Caki2 (cell line): ENCODE results near the gene NRARP. TPM values are rescaled to one million over a fixed set of nuclear protein-coding genes. Genes with fewer than 3 reads are reported as not detected.

ENCODE experiments used
- DNase-seq: peaks from one replicate; pipeline ENCODE4 v3.0.0-alpha.2; 2015; ENCODE audit warnings: low read depth
- in situ Hi-C: cut with HindIII; loops from 2 replicates; pipeline ENCODE4 v1.10.0; 2016; ENCODE audit warnings: low sequenced_read_pairs, low pct_unique_long_range_greater_than_20kb, mixed read lengths
- total RNA-seq: library from RNA; depleted of rRNA; stranded (reverse); fragments of >200 nt; shearing (Covaris generic); gene quantifications from 2 replicates; pipeline ENCODE4 v1.2.3, GENCODE V29; 2014; ENCODE audit warnings: low replicate concordance; rRNA removed

NRARP gene
- total RNA-seq, 1 experiment from 2014 or later = 2.0 TPM

GRCh38 chr9:137253717-137254623, 48.1 kb downstream of the NRARP start:
- in situ Hi-C loops = no loop called here
- no peak for DNase-seq

GRCh38 chr9:137252555-137253506, 49.2 kb downstream of the NRARP start:
- DNase-seq = no peak
- in situ Hi-C loops = no loop called here

- in situ Hi-C loops = no loop called here
- no peak for DNase-seq
Observed at GRCh38 chr9:137251490-137252268, 50.4 kb downstream of the NRARP start.

- no peak for DNase-seq
- in situ Hi-C loops = no loop called here
Observed at GRCh38 chr9:137251194-137251461, 50.9 kb downstream of the NRARP start, which contains the start of gene STPG3. Gene STPG3, plus strand, starts transcription at chr9:137251286. Its CDS starts 1 bp downstream, at chr9:137251287.

GRCh38 chr9:137250329-137251193, 51.5 kb downstream of the NRARP start:
- no peak for DNase-seq

More at GRCh38 chr9:137250329-137251193, 51.5 kb downstream of the NRARP start:
- in situ Hi-C loops = no loop called here

Other genes with a start within 250 kb of the NRARP start
- gene ENTPD2, start 248.2 kb downstream of the NRARP start, total RNA-seq = not detected in 2 replicates
- gene SAPCD2, start 231.7 kb downstream of the NRARP start, total RNA-seq = 51.2 and 55.0 TPM in 2 replicates
- 2.1 and 2.3 TPM in 2 replicates for gene UAP1L1, start 224.8 kb downstream of the NRARP start, total RNA-seq
- gene MAN1B1, start 215.3 kb downstream of the NRARP start, total RNA-seq = 52.2 and 79.4 TPM in 2 replicates
- 118 and 163 TPM in 2 replicates for gene DPP7, start 187.5 kb downstream of the NRARP start, total RNA-seq
- gene GRIN1, start 163.1 kb downstream of the NRARP start, total RNA-seq = not detected in 2 replicates
- gene LRRC26, start 132.2 kb downstream of the NRARP start, total RNA-seq = 1.8 and 3.0 TPM in 2 replicates
- not detected in 2 replicates for gene TMEM210, start 130.2 kb downstream of the NRARP start, total RNA-seq
- gene ANAPC2, start 113.7 kb downstream of the NRARP start, total RNA-seq = 38.2 and 94.6 TPM in 2 replicates
- 163 and 166 TPM in 2 replicates for gene SSNA1, start 113.6 kb downstream of the NRARP start, total RNA-seq
- gene TPRN, start 101.5 kb downstream of the NRARP start, total RNA-seq = 13.9 and 15.2 TPM in 2 replicates
- 57.6 and 83.9 TPM in 2 replicates for gene TMEM203, start 96.6 kb downstream of the NRARP start, total RNA-seq
- 8.1 and 8.3 TPM in 2 replicates for gene NDOR1, start 96.6 kb downstream of the NRARP start, total RNA-seq
- gene RNF208, start 80.0 kb downstream of the NRARP start, total RNA-seq = not detected in 2 replicates
- gene CYSRT1, start 77.1 kb downstream of the NRARP start, total RNA-seq = 0.61 and 12.7 TPM in 2 replicates
- not detected in 2 replicates for gene RNF224, start 74.8 kb downstream of the NRARP start, total RNA-seq
- not detected in 2 replicates for gene SLC34A3, start 71.4 kb downstream of the NRARP start, total RNA-seq
- gene TUBB4B, start 61.0 kb downstream of the NRARP start, total RNA-seq = 909 and 1,000 TPM in 2 replicates
- gene STPG3, start 51.0 kb downstream of the NRARP start, total RNA-seq = not detected in 2 replicates
- gene NELFB, start 46.9 kb downstream of the NRARP start, total RNA-seq = 84.1 and 92.6 TPM in 2 replicates
- gene TOR4A, start 24.5 kb downstream of the NRARP start, total RNA-seq = 35.1 and 51.9 TPM in 2 replicates
- gene EXD3, start 120.9 kb upstream of the NRARP start, total RNA-seq = 0.84 and 5.3 TPM in 2 replicates
- gene NOXA1, start 121.1 kb upstream of the NRARP start, total RNA-seq = 5.1 and 5.5 TPM in 2 replicates
- not detected in 2 replicates for gene ENTPD8, start 139.1 kb upstream of the NRARP start, total RNA-seq
- 33.8 and 41.5 TPM in 2 replicates for gene NSMF, start 157.1 kb upstream of the NRARP start, total RNA-seq
- gene PNPLA7, start 248.1 kb upstream of the NRARP start, total RNA-seq = 0.09 and 0.98 TPM in 2 replicates
- gene MRPL41, start 249.6 kb upstream of the NRARP start, total RNA-seq = 65.2 and 71.9 TPM in 2 replicates